NCI-H2029 (cell line): Measurements from ENCODE around the gene CHRM5.
A peak's percentile ranks its signal among the peaks of the same experiment; 100 is the strongest.

Experiments
- DNase-seq: peaks from one replicate; lab custom pipeline; 2025; lab: John Stamatoyannopoulos, UW

CHRM5 gene

DNA sequence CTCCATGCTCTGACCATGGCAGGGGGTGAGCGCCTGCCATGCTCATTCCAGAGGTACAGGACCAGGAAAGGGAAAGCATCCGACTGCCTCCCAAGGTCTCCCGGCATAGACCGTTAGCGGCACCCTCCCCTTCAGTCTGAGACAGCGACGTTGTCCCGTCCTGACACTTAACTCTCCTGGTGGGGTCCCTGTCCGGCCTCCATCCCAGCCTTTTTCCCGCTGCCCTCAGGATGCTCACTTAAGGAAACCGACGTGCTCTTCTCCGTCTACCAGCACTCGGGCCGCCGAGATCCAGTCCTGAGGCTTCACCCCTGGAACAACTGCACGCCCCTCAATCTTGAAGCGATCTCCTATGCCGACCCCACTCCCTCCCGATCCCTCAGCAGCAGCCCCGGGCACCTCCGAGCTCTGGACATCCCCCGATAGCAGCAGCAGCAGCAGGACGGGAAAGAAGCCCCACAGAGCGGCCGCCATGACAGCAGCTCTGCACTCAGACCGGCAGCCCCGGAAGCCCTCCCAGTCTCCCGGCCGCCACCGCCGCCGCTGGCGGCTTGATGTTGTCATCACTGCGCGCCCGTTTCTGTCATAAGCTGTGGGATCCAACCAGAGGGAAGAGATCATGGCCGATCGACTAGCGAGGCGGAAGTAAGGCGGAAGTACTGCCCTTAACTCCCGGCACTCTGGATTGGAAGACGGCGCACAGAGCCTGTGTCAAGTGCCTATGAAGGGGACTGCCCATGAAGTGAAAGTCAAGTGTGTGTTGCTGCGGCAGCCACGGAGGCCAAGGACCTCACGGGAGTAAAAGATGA is 133.3 kb downstream of the CHRM5 start, which contains the start of the genes EMC7 and PGBD4:
TSS of gene EMC7 (minus strand) at position 497 of the 809 bp plus-strand sequence. CDS start at position 474, 23 bp downstream.
TSS of gene PGBD4 (plus strand) at position 718 of the 809 bp plus-strand sequence. CDS start 449 bp downstream, outside the sequence.
- peak; percentile 83 for DNase-seq

DNA sequence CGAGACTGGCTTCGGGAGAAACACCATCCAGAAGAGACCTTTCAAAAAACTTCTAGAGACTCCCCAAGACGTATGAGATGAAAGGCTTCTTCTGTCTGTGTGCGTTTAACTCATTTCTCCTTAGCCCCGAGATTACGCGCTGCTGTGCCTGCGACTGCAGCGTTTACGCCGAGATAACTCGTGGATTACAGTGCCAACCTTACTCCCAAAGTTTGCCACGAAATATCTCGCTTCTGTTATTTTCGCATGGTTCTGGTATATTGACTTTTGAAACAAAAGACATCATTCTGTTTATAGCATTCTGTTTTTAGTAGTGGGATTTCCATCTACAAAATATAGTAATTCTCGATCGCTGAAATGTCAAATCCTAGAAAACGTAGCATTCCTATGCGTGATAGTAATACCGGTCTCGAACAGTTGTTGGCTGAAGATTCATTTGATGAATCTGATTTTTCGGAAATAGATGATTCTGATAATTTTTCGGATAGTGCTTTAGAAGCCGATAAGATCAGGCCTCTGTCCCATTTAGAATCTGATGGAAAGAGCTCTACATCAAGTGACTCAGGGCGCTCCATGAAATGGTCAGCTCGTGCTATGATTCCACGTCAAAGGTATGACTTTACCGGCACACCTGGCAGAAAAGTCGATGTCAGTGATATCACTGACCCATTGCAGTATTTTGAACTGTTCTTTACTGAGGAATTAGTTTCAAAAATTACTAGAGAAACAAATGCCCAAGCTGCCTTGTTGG is 134.1 kb downstream of the CHRM5 start:
- DNase-seq, result no peak

DNA sequence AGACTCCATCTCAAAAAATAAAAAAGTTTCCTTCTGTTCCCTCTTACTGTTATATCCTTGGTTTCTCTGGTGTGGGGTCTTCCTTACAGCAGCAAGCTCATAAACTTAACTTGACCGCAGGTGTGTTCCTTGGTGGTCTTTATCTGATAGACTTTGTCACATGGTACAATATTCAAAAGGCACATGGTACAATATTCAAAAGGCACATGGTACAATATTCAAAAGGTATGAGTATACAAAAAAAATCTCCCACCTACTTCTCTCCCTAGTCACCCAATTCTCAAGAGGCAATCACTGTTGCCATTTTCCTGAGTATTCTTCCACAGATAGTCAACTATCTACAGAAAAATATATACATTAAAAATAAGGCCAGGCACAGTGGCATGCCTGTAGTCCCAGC is 138.1 kb downstream of the CHRM5 start:
- no peak for DNase-seq

DNA sequence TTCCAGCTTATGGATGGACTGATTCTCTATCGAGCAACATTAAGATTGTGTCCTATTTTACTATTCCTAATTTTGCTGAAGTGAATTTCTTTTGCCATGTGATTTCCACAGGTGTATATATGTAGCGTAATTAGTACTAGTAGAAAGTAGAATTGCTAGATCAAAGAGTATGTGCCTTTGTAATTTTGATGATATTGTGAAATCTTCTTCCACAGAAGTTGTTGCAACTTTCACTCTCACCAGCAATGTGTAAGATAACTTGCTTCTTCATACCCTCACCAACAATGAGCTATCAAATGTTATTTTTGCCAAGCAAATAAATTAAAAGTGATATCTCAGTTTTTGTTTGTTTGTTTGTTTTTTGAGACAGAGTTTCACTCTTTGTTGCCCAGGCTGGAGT is 139.0 kb downstream of the CHRM5 start:
- DNase-seq, result no peak

DNA sequence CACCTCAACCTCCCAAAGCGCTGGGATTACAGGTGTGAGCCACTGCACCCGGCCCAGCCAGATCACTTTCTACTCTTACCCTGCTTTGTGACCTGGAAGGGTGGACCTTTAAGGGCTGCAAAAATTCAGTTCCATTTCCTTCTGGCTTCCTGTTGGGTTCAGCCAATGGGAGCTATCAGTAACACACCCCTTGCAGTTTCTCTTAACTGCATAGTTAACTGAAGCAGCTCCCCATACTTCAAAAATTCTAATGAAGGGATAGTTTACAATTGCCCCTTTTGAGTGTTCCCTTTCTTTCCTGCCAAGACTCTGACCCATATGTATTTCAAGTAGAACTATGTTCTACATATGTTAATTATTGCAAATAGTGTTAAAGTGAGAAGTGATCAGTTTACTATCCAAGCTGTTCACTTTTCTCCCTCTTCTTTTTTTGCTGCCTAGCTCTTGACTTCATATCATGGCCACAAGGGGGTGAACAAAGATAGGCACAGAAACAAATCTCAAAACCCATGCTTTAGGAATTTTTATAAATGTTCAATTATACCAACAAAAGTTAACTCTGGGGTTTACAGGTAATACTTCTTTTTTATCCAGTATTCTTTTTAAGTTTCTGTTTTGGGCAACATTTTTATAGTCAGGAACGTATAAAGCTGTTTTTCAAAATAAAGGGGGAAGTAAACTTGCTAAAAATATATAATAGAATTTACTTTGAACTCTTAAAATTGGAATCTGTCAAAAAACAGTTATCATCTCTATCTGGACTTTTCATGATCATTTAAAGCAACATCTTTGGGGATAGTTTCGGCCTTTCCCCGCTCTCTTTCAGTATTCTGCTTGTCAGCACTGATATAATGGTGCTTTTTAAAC is 141.7 kb downstream of the CHRM5 start:
- DNase-seq, result no peak

DNA sequence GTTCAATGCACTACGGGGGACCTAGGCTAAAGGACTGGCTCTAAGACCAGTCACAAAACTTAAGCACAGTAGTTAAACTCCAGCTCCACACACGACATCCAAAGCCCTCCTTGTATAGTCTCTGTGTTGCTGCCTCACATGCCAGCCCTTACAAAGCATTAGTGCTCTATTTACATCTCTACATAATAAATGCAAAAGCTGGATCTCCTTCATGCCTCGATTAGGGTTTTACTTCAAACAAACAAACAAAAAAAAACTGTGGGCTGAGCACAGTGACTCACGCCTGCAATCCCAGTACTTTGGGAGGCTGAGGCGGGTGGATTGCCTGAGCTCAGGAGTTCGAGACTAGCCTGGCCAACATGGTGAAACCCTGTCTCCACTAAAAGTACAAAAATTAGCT is 143.2 kb downstream of the CHRM5 start:
- no peak for DNase-seq

DNA sequence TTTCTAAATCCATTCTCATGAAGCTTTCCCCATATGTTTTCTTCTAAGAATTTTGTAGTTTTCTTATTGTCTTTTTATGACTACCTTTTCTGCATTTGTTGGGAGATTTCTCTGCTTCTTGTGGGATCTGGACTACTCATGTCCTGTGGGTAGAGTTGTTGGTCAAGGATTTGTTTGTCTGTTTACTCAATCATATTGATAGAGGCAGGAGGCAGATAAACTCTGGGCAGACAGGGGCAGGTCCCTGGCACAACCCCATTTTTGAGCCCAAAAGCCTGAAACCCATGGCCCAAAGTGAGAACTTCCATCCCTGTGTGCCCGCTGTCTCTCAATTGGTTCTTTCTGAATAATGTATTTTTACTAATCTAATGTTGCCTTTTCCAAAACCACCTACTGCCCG is 145.9 kb downstream of the CHRM5 start:
- DNase-seq, result no peak

DNA sequence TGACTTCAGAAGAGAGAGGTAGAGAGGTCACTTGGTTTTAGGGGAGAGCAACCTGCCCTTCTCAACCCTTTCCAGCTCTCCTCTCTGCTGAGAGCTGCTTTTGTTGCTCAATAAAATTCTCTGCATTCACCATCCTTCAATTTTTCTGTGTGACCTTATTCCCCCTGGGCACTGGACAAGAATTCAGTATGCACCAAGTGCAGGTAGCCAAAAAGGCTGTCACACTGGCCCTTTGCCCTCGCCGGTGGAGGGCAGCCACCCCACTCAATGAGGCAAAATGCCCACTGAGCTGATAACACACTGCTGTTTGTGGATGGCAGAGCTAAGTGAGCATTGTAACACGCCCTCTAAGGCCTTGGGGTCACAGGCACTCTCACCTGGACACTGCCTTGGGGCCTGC is 146.4 kb downstream of the CHRM5 start:
- DNase-seq, result no peak

DNA sequence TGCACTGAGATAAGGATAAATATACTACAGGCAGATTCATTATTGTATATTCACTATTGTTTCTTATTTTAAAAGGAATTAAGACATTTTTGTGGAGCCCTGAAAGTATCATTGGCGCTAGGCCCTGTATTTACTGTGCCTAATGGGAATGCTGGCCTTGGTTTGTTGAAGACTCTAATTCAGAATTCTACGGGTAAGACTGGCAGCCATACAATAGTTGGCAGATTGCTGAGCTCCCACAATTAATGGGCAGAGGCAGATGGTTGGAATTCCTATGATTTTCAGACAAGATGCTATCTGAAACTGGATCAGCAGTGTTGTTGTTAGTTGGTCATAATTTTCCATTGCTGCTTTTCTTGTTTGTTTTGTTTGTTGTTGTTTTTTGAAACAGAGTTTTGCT is 148.3 kb downstream of the CHRM5 start:
- no peak for DNase-seq
